ENCODE measurements around the gene CDH8. TPM values are rescaled to one million over a fixed set of nuclear protein-coding genes. Genes with fewer than 3 reads are reported as not detected.

The CDH8 gene
- total and polyA plus RNA-seq, 2 of the 4 experiments (the other 2 are of a cell fraction), result not detected

DNA sequence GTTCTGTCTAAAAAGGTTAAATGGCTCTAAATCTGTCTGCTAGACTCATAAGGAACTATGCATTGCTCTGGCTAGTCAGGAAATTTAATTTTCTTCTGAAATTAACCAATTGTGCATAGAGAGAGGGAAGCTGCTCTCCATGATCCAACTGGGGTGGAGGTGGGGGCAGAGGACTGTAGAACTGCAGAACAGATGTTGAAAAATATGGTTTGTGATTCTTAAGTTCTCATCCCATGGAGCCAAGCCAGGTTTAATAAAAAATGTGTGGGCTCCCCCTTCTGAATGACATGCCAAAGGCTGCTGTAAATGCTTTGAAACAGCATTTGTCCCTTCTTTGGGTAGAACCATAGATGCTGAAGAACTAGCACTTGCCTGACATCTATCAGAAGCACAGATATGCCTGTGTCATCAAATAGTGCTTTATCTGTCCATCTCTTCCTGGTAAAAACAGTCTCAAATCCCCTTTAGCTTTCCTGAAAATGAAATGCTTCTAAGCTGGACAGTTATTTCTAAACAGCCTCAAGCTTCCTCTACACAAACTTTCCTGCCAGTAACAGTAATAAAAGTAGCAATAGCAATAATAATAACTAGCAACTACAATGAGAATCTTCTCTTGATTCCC is 221.4 kb downstream of the CDH8 start:
- intact Hi-C loops (cut with micrococcal nuclease) (no loop called here), in situ Hi-C loops (cut with MboI; ENCODE audit: low sequenced_read_pairs) (no loop called here), dilution Hi-C loops (cut with HindIII; ENCODE audit: low sequenced_read_pairs, unreplicated experiment) (no loop called here)
- Histone ChIP-seq H2BK20ac (ENCODE audit: low read depth, low read length) (no peak overlapping the region), H3K27me3 (ENCODE audit: control insufficient read depth, insufficient read depth, low read length) (no peaks in the 10 kb centered on the region), H2AK9ac (replicated peaks; ENCODE audit: low read depth, low read length, poor library complexity) (no peak overlapping the region), H3K9ac (ENCODE audit: low read depth, low read length) (no peak overlapping the region), H3K23ac (ENCODE audit: low read depth, low read length) (no peak overlapping the region), H3K9me1 (ENCODE audit: insufficient read depth, low read length) (no peaks in the 10 kb centered on the region), H2AK5ac (ENCODE audit: low read depth, low read length) (no peak overlapping the region), H3K4me2 (ENCODE audit: low read depth, low read length) (no peak overlapping the region), H4K91ac (ENCODE audit: insufficient read depth, low read depth, low read length) (no peak overlapping the region), H4K8ac (ENCODE audit: low read depth in 2 of 2, low read length in 2 of 2) (no peak overlapping the region), H3K79me1 (ENCODE audit: low read depth in 1 of 2, low read length in 2 of 2) (no peaks in the 10 kb centered on the region), H3K56ac (ENCODE audit: extremely low read depth, insufficient read depth, low read length) (no peak overlapping the region), H2BK120ac (ENCODE audit: low read depth, low read length) (no peak overlapping the region), H3K14ac (replicated peaks; ENCODE audit: low read depth, low read length) (no peak overlapping the region), H2BK5ac (ENCODE audit: low read depth, low read length, poor library complexity, severe bottlenecking) (no peak overlapping the region), H3K4ac (ENCODE audit: low read depth, low read length) (no peak overlapping the region), H4K20me1 (ENCODE audit: insufficient read depth, low read length) (no peaks in the 10 kb centered on the region), H3K18ac (ENCODE audit: low read depth, low read length) (no peak overlapping the region), H3K36me3 (ENCODE audit: control insufficient read depth, insufficient read depth, low read length) (no peaks in the 10 kb centered on the region), H3K27ac (ENCODE audit: insufficient read depth, low read length) (no peak overlapping the region), H2BK15ac (ENCODE audit: low read depth, low read length) (no peak overlapping the region), H3K9me3 (ENCODE audit: control insufficient read depth, insufficient read depth, low read length) (peaks cover 2% of the 10 kb centered on the region; the same call in 1 of the 2 replicates), H2AFZ (replicated peaks; ENCODE audit: low read length, poor library complexity) (no peak overlapping the region), H3K4me1 (ENCODE audit: control insufficient read depth, insufficient read depth, low read length) (no peaks in the 10 kb centered on the region), H4K5ac (ENCODE audit: low read depth, low read length) (no peak overlapping the region), H3K4me3 (ENCODE audit: insufficient read depth, low read depth, low read length) (no peak overlapping the region)
- no peak for ATAC-seq (ENCODE audit: low read depth)
- DNase-seq, result no peak
- ChIA-PET CTCF (no interaction called here), POLR2A (ENCODE audit: unreplicated experiment) (no interaction called here)
- BruUV-seq (replicated peaks), result no TSS peak
- TF ChIP-seq BHLHE40 (IDR thresholded peaks at IDR 0.05; ENCODE audit: low read depth, low read length), result no peak
